Testis (tissue), 2 donors: ENCODE results near the gene TEX54.

Experiments used
- POLR2A ChIP-seq: fragments of 450-650 bp; IDR thresholded peaks from one replicate; pipeline ENCODE4 v1.6.1; 2017; ENCODE audit warnings: antibody characterized with exemption, mild to moderate bottlenecking, moderate library complexity
- TF ChIP-seq, protein P1 (sequence below), 3 experiments: fragments of 450-650 bp in 2 of 3; fragments of 200-600 bp in 1 of 3; sonication (generic) in 1 of 3; IDR thresholded peaks; one replicate each; pipeline ENCODE4 v1.5.1; 2016 to 2019; ENCODE audit warnings: antibody characterized with exemption in 3 of 3, mild to moderate bottlenecking in 2 of 3, moderate library complexity in 1 of 3

DNA sequence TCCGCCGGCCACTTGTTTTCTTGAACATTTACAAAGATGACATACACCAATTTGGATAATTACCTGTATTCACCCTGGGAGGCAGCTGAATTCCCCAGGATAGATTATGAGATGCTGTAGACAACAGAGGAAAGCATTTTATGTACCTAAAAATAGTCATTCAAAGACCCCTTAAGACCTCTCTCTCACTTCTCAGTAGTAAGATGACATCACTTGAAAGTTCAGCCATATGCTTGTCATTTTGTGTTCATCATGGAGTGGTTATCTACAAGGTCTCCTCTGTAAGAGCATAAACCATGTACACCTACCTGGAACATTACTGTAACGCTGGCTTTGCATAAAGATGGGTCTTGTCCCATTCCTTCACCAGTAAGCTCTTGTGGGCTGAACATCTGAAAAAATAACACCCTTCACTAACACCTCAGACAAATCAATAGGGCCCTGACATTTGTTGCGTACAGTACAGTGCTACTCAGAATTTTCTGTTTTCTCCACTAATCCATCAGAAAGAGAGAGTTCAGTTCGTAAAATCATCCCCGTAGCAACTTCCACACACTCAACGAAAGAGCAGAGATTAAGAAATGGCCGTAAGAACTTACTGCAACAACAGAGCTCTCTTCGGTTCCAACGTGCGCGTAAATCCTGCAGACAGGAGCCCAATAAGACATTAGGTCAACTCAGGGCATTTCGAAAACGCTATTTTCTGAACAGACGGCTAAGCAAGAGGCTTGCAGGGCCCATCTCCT, 22.4 kb upstream of the TEX54 start:
- TF ChIP-seq POLR2A = no peak
- TF ChIP-seq, protein P1, sequence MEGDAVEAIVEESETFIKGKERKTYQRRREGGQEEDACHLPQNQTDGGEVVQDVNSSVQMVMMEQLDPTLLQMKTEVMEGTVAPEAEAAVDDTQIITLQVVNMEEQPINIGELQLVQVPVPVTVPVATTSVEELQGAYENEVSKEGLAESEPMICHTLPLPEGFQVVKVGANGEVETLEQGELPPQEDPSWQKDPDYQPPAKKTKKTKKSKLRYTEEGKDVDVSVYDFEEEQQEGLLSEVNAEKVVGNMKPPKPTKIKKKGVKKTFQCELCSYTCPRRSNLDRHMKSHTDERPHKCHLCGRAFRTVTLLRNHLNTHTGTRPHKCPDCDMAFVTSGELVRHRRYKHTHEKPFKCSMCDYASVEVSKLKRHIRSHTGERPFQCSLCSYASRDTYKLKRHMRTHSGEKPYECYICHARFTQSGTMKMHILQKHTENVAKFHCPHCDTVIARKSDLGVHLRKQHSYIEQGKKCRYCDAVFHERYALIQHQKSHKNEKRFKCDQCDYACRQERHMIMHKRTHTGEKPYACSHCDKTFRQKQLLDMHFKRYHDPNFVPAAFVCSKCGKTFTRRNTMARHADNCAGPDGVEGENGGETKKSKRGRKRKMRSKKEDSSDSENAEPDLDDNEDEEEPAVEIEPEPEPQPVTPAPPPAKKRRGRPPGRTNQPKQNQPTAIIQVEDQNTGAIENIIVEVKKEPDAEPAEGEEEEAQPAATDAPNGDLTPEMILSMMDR (IDR thresholded peaks at IDR 0.05) = no peak
